Upper lobe of left lung (tissue), 4 donors: Measurements from ENCODE around the gene RPRD1A.

Experiments
- CTCF ChIP-seq, 6 experiments: fragments of 450-650 bp in 4 of 6; fragments of 200-600 bp in 2 of 6; sonication (generic) in 2 of 6; IDR thresholded peaks; one replicate each; pipeline ENCODE4 v1.5.1; 2016 to 2019; ENCODE audit warnings: antibody characterized with exemption in 6 of 6
- EP300 ChIP-seq, 4 donors: sonication (generic); formaldehyde crosslinking; IDR thresholded peaks; one replicate each; pipeline ENCODE4 v1.5.1; 2017; ENCODE audit warnings: antibody characterized with exemption in 4 of 4, control low read depth in 2 of 4
- POLR2A ChIP-seq, 4 donors: fragments of 450-650 bp; IDR thresholded peaks; one replicate each; pipeline ENCODE4 v1.5.1; 2016 to 2017; ENCODE audit warnings: antibody characterized with exemption in 4 of 4, mild to moderate bottlenecking in 2 of 4
- POLR2AphosphoS5 ChIP-seq, 2 donors: sonication (generic); formaldehyde crosslinking; IDR thresholded peaks; one replicate each; pipeline ENCODE4 v1.5.1; 2017; ENCODE audit warnings: antibody characterized with exemption in 2 of 2

GRCh38 chr18:36038102-36038663 is 29.2 kb downstream of the RPRD1A start:
- TF ChIP-seq EP300 (IDR thresholded peaks at IDR 0.05) (no peak), CTCF (IDR thresholded peaks at IDR 0.05) (no peak), POLR2A (IDR thresholded peaks at IDR 0.05) (no peak), POLR2AphosphoS5 (IDR thresholded peaks at IDR 0.05) (no peak)
